Natural killer cell (primary cell): Measurements from ENCODE around the gene GSE1. TPM values are rescaled to one million over a fixed set of nuclear protein-coding genes. Genes with fewer than 3 reads are reported as not detected.

Experiments
- ATAC-seq, 3 donors: fragments of 150-1000 bp in 2 of 3; fragments of 200-7000 bp in 1 of 3; cut with Tn5 transposase; 1 replicate in 1 of 3; 2 replicates in 2 of 3; pipeline ENCODE4 v1.10.0; 2021; ENCODE audit warnings: mild to moderate bottlenecking in 2 of 3, moderate library complexity in 2 of 3
- DNase-seq, 2 donors: peaks; one replicate each; pipeline versions ENCODE4 v3.0.0 to v3.0.0-alpha.2; 2013 to 2021; ENCODE audit warnings: mixed read lengths in 1 of 2
- H3K27ac ChIP-seq: one replicate; pipeline ENCODE4 v1.5.1; 2013; ENCODE audit warnings: mild to moderate bottlenecking, low read length
- H3K27me3 ChIP-seq: one replicate; pipeline ENCODE4 v1.6.1; 2013; ENCODE audit warnings: low read length; ENCODE audit not compliant: control insufficient read depth, insufficient read depth
- H3K36me3 ChIP-seq: one replicate; pipeline ENCODE4 v1.6.1; 2013; ENCODE audit warnings: low read length; ENCODE audit not compliant: control insufficient read depth, insufficient read depth
- H3K4me1 ChIP-seq: one replicate; pipeline ENCODE4 v1.6.1; 2013; ENCODE audit warnings: low read length; ENCODE audit not compliant: control insufficient read depth, insufficient read depth
- H3K4me3 ChIP-seq: one replicate; pipeline ENCODE4 v1.5.1; 2013; ENCODE audit warnings: low read length
- H3K9me3 ChIP-seq: one replicate; pipeline ENCODE4 v1.6.1; 2013; ENCODE audit warnings: low read length; ENCODE audit not compliant: control insufficient read depth, insufficient read depth
- H3K27ac Mint-ChIP-seq, 2 donors: one replicate each; pipeline ENCODE4 v1.8.0; 2022; ENCODE audit warnings: mild to moderate bottlenecking in 2 of 2, mixed read lengths in 2 of 2, moderate library complexity in 1 of 2
- H3K27me3 Mint-ChIP-seq, 2 donors: one replicate each; pipeline ENCODE4 v1.8.0; 2022; ENCODE audit warnings: low read depth in 2 of 2, mixed read lengths in 2 of 2
- H3K36me3 Mint-ChIP-seq: one replicate; pipeline ENCODE4 v1.8.0; 2022; ENCODE audit warnings: mixed read lengths
- H3K4me1 Mint-ChIP-seq, 2 donors: one replicate each; pipeline ENCODE4 v1.8.0; 2022; ENCODE audit warnings: mixed read lengths in 2 of 2
- H3K4me3 Mint-ChIP-seq: one replicate; pipeline ENCODE4 v1.8.0; 2022; ENCODE audit warnings: mild to moderate bottlenecking, moderate library complexity, mixed read lengths
- H3K9me3 Mint-ChIP-seq, 2 donors: one replicate each; pipeline ENCODE4 v1.8.0; 2022; ENCODE audit warnings: mixed read lengths in 2 of 2
- WGBS: methylation state at CpG from one replicate; pipeline ENCODE4 v1.1.7; 2013; ENCODE audit warnings: missing lambda C conversion rate; ENCODE audit not compliant: insufficient coverage; 5-methylcytosine and 5-hydroxymethylcytosine counted together
- intact Hi-C: fragments of 100-400 bp; cut with micrococcal nuclease; formaldehyde crosslinking; loops from one replicate; pipeline ENCODE4 v1.14.2; 2022
- total RNA-seq, 4 donors: library from RNA; stranded (reverse); fragments of 120-200 nt in 1 of 4; gene quantifications; one replicate each; pipeline versions ENCODE4 v1.2.3 to v1.2.4, GENCODE V29; 2013 to 2022
- TF ChIP-seq, protein P1 (sequence below): fragments of 200-600 bp; IDR thresholded peaks from one replicate; pipeline ENCODE4 v1.8.0; 2022; ENCODE audit warnings: antibody characterized with exemption

Gene GSE1
- total RNA-seq, 3 donors from 2014 or later (not counting 1 experiment from before 2014, with no cell fraction given): 232 to 277 (median 233) TPM

DNA sequence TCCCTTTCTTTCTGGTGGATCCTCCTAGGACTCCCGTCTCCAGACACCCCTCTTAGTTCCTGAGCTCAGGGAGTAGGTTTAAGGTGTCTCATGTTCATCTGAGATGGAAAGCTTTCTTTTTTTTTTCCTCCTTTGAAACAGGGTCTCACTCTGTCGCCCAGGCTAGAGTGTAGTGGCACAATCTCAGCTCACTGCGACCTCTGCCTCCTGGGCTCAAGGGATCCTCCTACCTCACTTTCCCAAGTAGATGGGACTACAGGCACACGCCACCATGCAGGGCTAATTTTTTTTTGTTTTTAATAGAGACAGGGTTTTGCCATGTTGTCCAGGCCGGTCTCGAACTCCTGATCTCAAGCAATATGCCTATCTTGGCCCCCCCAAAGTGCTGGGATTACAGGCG is 3.6 kb upstream of the GSE1 start:
- Histone ChIP-seq H3K27me3 (no peaks in the 10 kb centered on the region), H3K9me3 (no peaks in the 10 kb centered on the region), H3K4me3 (no peak overlapping the region), H3K27ac (no peak overlapping the region), H3K4me1 (peaks cover 84% of the 10 kb centered on the region), H3K36me3 (no peaks in the 10 kb centered on the region)
- intact Hi-C loops: no loop called here
- Mint-ChIP-seq H3K4me3 (peak overlapping the region; percentile 71), H3K36me3 (no peaks in the 10 kb centered on the region), H3K27me3 (no peaks in the 10 kb centered on the region), H3K9me3 (no peaks in the 10 kb centered on the region), H3K4me1 (peaks cover 31 to 66% of the 10 kb centered on the region in 2 donors), H3K27ac (peak overlapping the region; percentile 69 to 75)
- DNase-seq (no peak), ATAC-seq (no peak)
- TF ChIP-seq, protein P1, sequence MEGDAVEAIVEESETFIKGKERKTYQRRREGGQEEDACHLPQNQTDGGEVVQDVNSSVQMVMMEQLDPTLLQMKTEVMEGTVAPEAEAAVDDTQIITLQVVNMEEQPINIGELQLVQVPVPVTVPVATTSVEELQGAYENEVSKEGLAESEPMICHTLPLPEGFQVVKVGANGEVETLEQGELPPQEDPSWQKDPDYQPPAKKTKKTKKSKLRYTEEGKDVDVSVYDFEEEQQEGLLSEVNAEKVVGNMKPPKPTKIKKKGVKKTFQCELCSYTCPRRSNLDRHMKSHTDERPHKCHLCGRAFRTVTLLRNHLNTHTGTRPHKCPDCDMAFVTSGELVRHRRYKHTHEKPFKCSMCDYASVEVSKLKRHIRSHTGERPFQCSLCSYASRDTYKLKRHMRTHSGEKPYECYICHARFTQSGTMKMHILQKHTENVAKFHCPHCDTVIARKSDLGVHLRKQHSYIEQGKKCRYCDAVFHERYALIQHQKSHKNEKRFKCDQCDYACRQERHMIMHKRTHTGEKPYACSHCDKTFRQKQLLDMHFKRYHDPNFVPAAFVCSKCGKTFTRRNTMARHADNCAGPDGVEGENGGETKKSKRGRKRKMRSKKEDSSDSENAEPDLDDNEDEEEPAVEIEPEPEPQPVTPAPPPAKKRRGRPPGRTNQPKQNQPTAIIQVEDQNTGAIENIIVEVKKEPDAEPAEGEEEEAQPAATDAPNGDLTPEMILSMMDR: no peak
- 83% methylated on average over 7 of the region's 7 CpGs for WGBS

DNA sequence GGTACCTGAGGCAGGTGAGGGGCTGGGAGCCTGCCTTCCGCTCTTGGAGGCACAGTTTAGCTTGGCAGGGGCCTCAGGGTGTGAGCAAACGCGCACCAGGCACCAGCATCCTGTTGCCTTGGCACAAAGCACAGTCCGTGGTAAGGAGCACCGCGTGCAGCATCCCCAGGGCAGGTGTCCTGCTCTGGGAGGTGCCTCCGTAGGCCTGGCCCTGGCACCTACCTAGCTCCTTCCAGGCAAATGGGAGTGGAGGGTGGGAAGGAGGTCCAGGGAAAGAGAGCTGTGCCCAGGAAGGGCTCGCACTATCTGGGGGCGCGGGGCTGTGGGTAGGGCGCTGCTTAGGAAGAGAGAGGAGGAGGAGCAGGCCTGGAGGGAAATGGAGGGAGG is 3.1 kb upstream of the GSE1 start:
- peak overlapping the region; percentile 69 to 75 for H3K27ac Mint-ChIP-seq
- Histone ChIP-seq H3K4me3 (no peak overlapping the region), H3K27me3 (no peaks in the 10 kb centered on the region), H3K9me3 (no peaks in the 10 kb centered on the region), H3K36me3 (no peaks in the 10 kb centered on the region), H3K4me1 (peaks cover 86% of the 10 kb centered on the region), H3K27ac (peak overlapping the region; percentile 23)
- no peaks in the 10 kb centered on the region for H3K9me3 Mint-ChIP-seq
- DNase-seq (peak in 1 of 2 donors; percentile 37), ATAC-seq (no peak)
- TF ChIP-seq, protein P1: no peak
- 26% methylated on average over 11 of the region's 11 CpGs for WGBS
- H3K27me3 Mint-ChIP-seq: no peaks in the 10 kb centered on the region
- intact Hi-C loops: loop anchor here (1.0 to 10.0 kb wide), 6 partner anchors 39 to 511 kb away; no protein-coding TSS in a partner anchor
- peaks cover 32 to 70% of the 10 kb centered on the region in 2 donors for H3K4me1 Mint-ChIP-seq
- peak overlapping the region; percentile 71 for H3K4me3 Mint-ChIP-seq
- no peaks in the 10 kb centered on the region for H3K36me3 Mint-ChIP-seq

DNA sequence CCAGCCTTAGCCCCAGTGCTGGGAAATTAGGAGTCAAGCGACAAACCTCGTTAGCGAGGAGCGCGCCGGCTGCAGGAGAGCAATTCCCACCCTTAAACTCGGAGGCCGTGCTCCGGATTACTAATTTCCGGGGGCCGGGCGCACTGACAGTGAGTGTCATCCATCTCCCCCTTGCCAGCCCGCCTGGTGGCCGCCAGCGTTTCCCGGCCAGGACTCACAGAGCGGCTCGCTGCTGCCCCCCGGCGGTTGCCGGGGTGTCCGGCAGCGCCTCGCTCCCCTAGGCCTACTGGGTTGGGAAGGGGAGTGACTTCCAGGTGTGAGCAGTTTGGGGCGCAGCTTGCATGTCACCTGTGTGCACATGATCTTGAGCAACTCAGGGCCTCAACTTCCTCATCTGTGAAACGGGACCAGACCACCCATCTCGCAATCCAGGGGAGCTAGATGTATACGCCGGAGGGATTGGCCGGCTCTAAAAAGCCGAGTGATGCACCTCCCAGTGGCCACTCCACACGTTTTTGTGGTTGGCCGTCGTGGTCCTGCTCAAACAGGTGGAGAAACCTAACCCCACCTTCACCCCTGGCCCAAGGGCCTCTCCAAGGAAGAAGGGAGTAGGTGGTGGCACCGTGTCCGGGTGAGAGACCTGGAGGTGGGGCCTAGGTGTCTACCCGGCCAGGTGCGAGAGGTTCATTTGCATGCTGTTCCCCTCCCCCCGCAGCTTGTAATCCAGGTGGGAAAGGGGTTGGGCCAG is 2.5 kb upstream of the GSE1 start:
- H3K27ac ChIP-seq: peak overlapping the region; percentile 23
- 5% methylated on average over 38 of the region's 39 CpGs for WGBS
- no peaks in the 10 kb centered on the region for H3K36me3 ChIP-seq
- Mint-ChIP-seq H3K36me3 (no peaks in the 10 kb centered on the region), H3K4me1 (peaks cover 32 to 70% of the 10 kb centered on the region in 2 donors), H3K4me3 (peak overlapping the region; percentile 71), H3K9me3 (no peaks in the 10 kb centered on the region), H3K27me3 (no peaks in the 10 kb centered on the region), H3K27ac (peak overlapping the region; percentile 69 to 75)
- no peaks in the 10 kb centered on the region for H3K27me3 ChIP-seq
- intact Hi-C loops: loop anchor here (1.0 to 10.0 kb wide), 6 partner anchors 39 to 511 kb away; no protein-coding TSS in a partner anchor
- DNase-seq (peak; percentile 90 to 93), ATAC-seq (peak; percentile 74 to 89 (median 75))
- peaks cover 86% of the 10 kb centered on the region for H3K4me1 ChIP-seq
- peak overlapping the region; percentile 4 for H3K4me3 ChIP-seq
- no peaks in the 10 kb centered on the region for H3K9me3 ChIP-seq
- TF ChIP-seq, protein P1: peak; percentile 99
